ENCODE measurements around the gene METTL9.

- TF ChIP-seq, protein P1, sequence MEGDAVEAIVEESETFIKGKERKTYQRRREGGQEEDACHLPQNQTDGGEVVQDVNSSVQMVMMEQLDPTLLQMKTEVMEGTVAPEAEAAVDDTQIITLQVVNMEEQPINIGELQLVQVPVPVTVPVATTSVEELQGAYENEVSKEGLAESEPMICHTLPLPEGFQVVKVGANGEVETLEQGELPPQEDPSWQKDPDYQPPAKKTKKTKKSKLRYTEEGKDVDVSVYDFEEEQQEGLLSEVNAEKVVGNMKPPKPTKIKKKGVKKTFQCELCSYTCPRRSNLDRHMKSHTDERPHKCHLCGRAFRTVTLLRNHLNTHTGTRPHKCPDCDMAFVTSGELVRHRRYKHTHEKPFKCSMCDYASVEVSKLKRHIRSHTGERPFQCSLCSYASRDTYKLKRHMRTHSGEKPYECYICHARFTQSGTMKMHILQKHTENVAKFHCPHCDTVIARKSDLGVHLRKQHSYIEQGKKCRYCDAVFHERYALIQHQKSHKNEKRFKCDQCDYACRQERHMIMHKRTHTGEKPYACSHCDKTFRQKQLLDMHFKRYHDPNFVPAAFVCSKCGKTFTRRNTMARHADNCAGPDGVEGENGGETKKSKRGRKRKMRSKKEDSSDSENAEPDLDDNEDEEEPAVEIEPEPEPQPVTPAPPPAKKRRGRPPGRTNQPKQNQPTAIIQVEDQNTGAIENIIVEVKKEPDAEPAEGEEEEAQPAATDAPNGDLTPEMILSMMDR (conservative IDR thresholded peaks at IDR 0.05 in 1 of 2, IDR thresholded peaks at IDR 0.05 in 1 of 2; ENCODE audit: low read depth in 1 of 2, low read length in 2 of 2) = no peak
- no peak for TF ChIP-seq EZH2 (IDR thresholded peaks at IDR 0.05; ENCODE audit: low read length, missing control alignments)
Measured at GRCh38 chr16:21666772-21667171, 67.4 kb downstream of the METTL9 start.

Data from fibroblast of lung (primary cell).